K562 (cell line): ENCODE measurements around the gene MEIS1. TPM values are rescaled to one million over a fixed set of nuclear protein-coding genes. Genes with fewer than 3 reads are reported as not detected.

Experiments
- ATAC-seq: fragments of 200-7000 bp; cut with Tn5 transposase; 3 replicates; pipeline ENCODE4 v1.9.1; 2020; ENCODE audit warnings: moderate library complexity
- BruUV-seq: library from RNA; stranded (reverse); fragments of 400-500 nt; replicated peaks from 2 replicates; lab custom pipeline; 2021; lab: Mats Ljungman, UMichigan
- CTCF ChIA-PET: fragments of 300-600 bp; formaldehyde crosslinking; extraction: SDS; loops from one replicate; lab custom pipeline; 2021; ENCODE audit warnings: low intra/inter-chr PET ratio; lab: Yijun Ruan, JAX
- POLR2A ChIA-PET: fragments of 300-600, 350-650 bp; sonication (Branson Sonifier 250); formaldehyde crosslinking; extraction: SDS; loops from one replicate; lab custom pipeline; 2021; ENCODE audit warnings: antibody characterized with exemption, inconsistent platforms; lab: Yijun Ruan, JAX
- DNase-seq, 4 experiments: peaks; one replicate each; pipeline versions ENCODE4 v3.0.0 to v3.0.0-alpha.2; 2011 to 2018; ENCODE audit warnings: low spot score in 3 of 4, mixed read lengths in 3 of 4; ENCODE audit errors: extremely low read depth in 1 of 4
- FAIRE-seq: peaks from 2 replicates; lab custom pipeline; 2011; peaks lifted over from hg19 to GRCh38; lab: Jason Lieb, UNC
- H2AFZ ChIP-seq: 2 replicates; pipeline ENCODE4 v1.6.0; 2011; ENCODE audit warnings: low read depth, low read length, control low read depth, inconsistent platforms
- H3K27ac ChIP-seq: fragments of 200-600 bp; 3 replicates; pipeline ENCODE4 v1.8.0; 2011; ENCODE audit warnings: low read depth, mild to moderate bottlenecking, control low read depth, inconsistent platforms, low read length, moderate library complexity, mixed read lengths; ENCODE audit errors: extremely low read depth
- H3K27me3 ChIP-seq, 2 experiments: fragments of 300-600 bp in 1 of 2; 2 replicates in 1 of 2; 3 replicates in 1 of 2; pipeline versions ENCODE4 v1.6.0 to v1.8.0; 2011; ENCODE audit warnings: inconsistent platforms in 2 of 2, low read length in 2 of 2, mild to moderate bottlenecking in 1 of 2, mixed read lengths in 1 of 2, moderate library complexity in 1 of 2; ENCODE audit not compliant: control insufficient read depth in 2 of 2, insufficient read depth in 2 of 2
- H3K36me3 ChIP-seq: fragments of 300-600 bp; 3 replicates; pipeline ENCODE4 v1.8.0; 2011; ENCODE audit warnings: mild to moderate bottlenecking, low read length, inconsistent platforms; ENCODE audit not compliant: control insufficient read depth, insufficient read depth
- H3K4me1 ChIP-seq, 2 experiments: fragments of 200-600 bp in 1 of 2; replicated peaks in 1 of 2; 2 replicates in 1 of 2; 3 replicates in 1 of 2; pipeline versions ENCODE4 v1.5.1 to v1.8.0; 2011; ENCODE audit warnings: inconsistent platforms in 2 of 2, low read length in 2 of 2, mild to moderate bottlenecking in 1 of 2, mixed read lengths in 1 of 2, moderate library complexity in 1 of 2; ENCODE audit not compliant: control insufficient read depth in 2 of 2, insufficient read depth in 2 of 2
- H3K4me2 ChIP-seq: 2 replicates; pipeline ENCODE4 v1.6.1; 2011; ENCODE audit warnings: low read length, control low read depth, inconsistent platforms, mixed read lengths; ENCODE audit not compliant: insufficient read depth
- H3K4me3 ChIP-seq: fragments of 200-600 bp; sonication (generic), shearing (Covaris generic); 2 replicates; pipeline ENCODE4 v1.5.1; 2016; ENCODE audit warnings: control low read depth, inconsistent platforms
- H3K79me2 ChIP-seq: fragments of 200-600 bp; 3 replicates; pipeline ENCODE4 v1.8.0; 2011; ENCODE audit warnings: low read length, inconsistent platforms; ENCODE audit not compliant: control insufficient read depth, insufficient read depth
- H3K9ac ChIP-seq, 2 experiments: 2 replicates each; pipeline versions ENCODE4 v1.6.0 to v1.6.1; 2011; ENCODE audit warnings: low read depth in 2 of 2, low read length in 2 of 2, control low read depth in 1 of 2, inconsistent platforms in 1 of 2, mild to moderate bottlenecking in 1 of 2, mixed read lengths in 1 of 2; ENCODE audit not compliant: insufficient read depth in 1 of 2
- H3K9me1 ChIP-seq: one replicate; pipeline ENCODE4 v1.6.0; 2011; ENCODE audit warnings: inconsistent platforms, mild to moderate bottlenecking, low read length, moderate library complexity; ENCODE audit not compliant: control insufficient read depth, insufficient read depth
- H3K9me3 ChIP-seq: replicated peaks from 2 replicates; pipeline ENCODE4 v1.5.1; 2011; ENCODE audit warnings: low read depth, low read length, inconsistent platforms; ENCODE audit not compliant: control insufficient read depth, insufficient read depth
- H4K20me1 ChIP-seq: replicated peaks from 2 replicates; pipeline ENCODE4 v1.6.1; 2011; ENCODE audit warnings: low read length, inconsistent platforms, mixed read lengths; ENCODE audit not compliant: control insufficient read depth, insufficient read depth
- BRF1 ChIP-seq: IDR thresholded peaks from 3 replicates; pipeline ENCODE4 v1.6.1; 2011; ENCODE audit warnings: borderline replicate concordance, mild to moderate bottlenecking; ENCODE audit not compliant: insufficient read length; ENCODE audit errors: extremely low read depth
- CBFB ChIP-seq: sonication (generic); formaldehyde crosslinking; IDR thresholded peaks from 2 replicates; pipeline ENCODE4 v1.4.0; 2020; ENCODE audit warnings: mild to moderate bottlenecking, missing genetic modification reagents
- CLOCK ChIP-seq: fragments of 250-450 bp; sonication (Bioruptor Pico); IDR thresholded peaks from 2 replicates; pipeline ENCODE4 v1.4.0; 2020; ENCODE audit warnings: mild to moderate bottlenecking, moderate library complexity, borderline replicate concordance
- ELK1 ChIP-seq: sonication (generic); formaldehyde crosslinking; IDR thresholded peaks from 2 replicates; pipeline ENCODE4 v1.8.1; 2022; ENCODE audit warnings: missing genetic modification reagents
- FOSL1 ChIP-seq: fragments of 200-800 bp; sonication (Bioruptor generic); conservative IDR thresholded peaks from 2 replicates; pipeline ENCODE4 v1.6.1; 2016; ENCODE audit warnings: missing genetic modification characterization, missing compliant biosample characterization
- FOXJ3 ChIP-seq: sonication (generic); formaldehyde crosslinking; IDR thresholded peaks from 2 replicates; pipeline ENCODE4 v1.4.0; 2020; ENCODE audit warnings: mild to moderate bottlenecking, missing genetic modification reagents
- HDAC8 ChIP-seq: fragments of 450-650 bp; IDR thresholded peaks from 2 replicates; pipeline ENCODE4 v1.6.1; 2016; ENCODE audit warnings: mild to moderate bottlenecking, missing genetic modification characterization, moderate library complexity, missing compliant biosample characterization
- HMGN3 ChIP-seq: IDR thresholded peaks from 2 replicates; pipeline ENCODE4 v1.6.1; 2011; ENCODE audit warnings: borderline replicate concordance, low read depth, mild to moderate bottlenecking, mixed read lengths, low read length; ENCODE audit not compliant: insufficient read length; ENCODE audit errors: extremely low read depth
- POLR2A ChIP-seq: fragments of 450-650 bp; conservative IDR thresholded peaks from 2 replicates; pipeline ENCODE4 v1.6.1; 2016
- SOX6 ChIP-seq: fragments of 450-650 bp; IDR thresholded peaks from 2 replicates; pipeline ENCODE4 v1.6.1; 2014; ENCODE audit warnings: mild to moderate bottlenecking
- TFE3 ChIP-seq: fragments of 450-650 bp; formaldehyde crosslinking; IDR thresholded peaks from 2 replicates; pipeline ENCODE4 v1.4.0; 2020; ENCODE audit warnings: mild to moderate bottlenecking, mixed read lengths
- ZBTB49 ChIP-seq: sonication (generic); formaldehyde crosslinking; IDR thresholded peaks from 2 replicates; pipeline ENCODE4 v1.8.0; 2022; ENCODE audit warnings: missing genetic modification reagents, mild to moderate bottlenecking, borderline replicate concordance
- ZNF639 ChIP-seq, 2 experiments: fragments of 200-800 bp in 1 of 2; sonication (Bioruptor generic) in 1 of 2; sonication (generic) in 1 of 2; formaldehyde crosslinking in 1 of 2; IDR thresholded peaks in 1 of 2; conservative IDR thresholded peaks in 1 of 2; 2 replicates each; pipeline versions ENCODE4 v1.5.0 to v1.6.1; 2016 to 2020; ENCODE audit warnings: missing compliant biosample characterization in 1 of 2, missing genetic modification characterization in 1 of 2, missing genetic modification reagents in 1 of 2
- WGBS: fragments of 100-300 bp; shearing (Covaris generic); methylation state at CpG from one replicate; pipeline ENCODE4 v1.1.6; 2016; ENCODE audit warnings: low coverage, mixed read lengths; ENCODE audit not compliant: insufficient coverage; ENCODE audit errors: missing lambda C conversion rate; 5-methylcytosine and 5-hydroxymethylcytosine counted together
- in situ Hi-C: fragments of 300-500 bp; cut with MboI; formaldehyde crosslinking; loops from 4 replicates; pipeline ENCODE4 v1.15.0; 2018; ENCODE audit warnings: inconsistent platforms, mixed read lengths
- intact Hi-C: fragments of 100-400 bp; cut with micrococcal nuclease; formaldehyde crosslinking; loops from 2 replicates; pipeline ENCODE4 v1.14.2; 2022
- polyA plus RNA-seq, 8 experiments: library from polyadenylated mRNA; depleted of rRNA in 4 of 8; stranded (reverse) in 5 of 8; unstranded in 3 of 8; fragments of >200 nt; fragmentation: Nextera tagmentation in 2 of 8; fragmentation: Illumina TruSeq in 1 of 8; extraction: Ambion mirVana in 2 of 8; extraction: Trizol in 1 of 8; gene quantifications; 2 replicates each; pipeline versions ENCODE4 v1.2.1 to v1.2.3, GENCODE V29; 2011 to 2014; ENCODE audit warnings: inconsistent platforms in 1 of 8, missing spikeins in 1 of 8
- total RNA-seq, 7 experiments: library from RNA; depleted of rRNA in 6 of 7; stranded (reverse); fragments of >200 nt in 6 of 7; fragmentation: Illumina TruSeq in 2 of 7; extraction: Trizol in 2 of 7; gene quantifications; 2 replicates each; pipeline versions ENCODE4 v1.2.1 to v1.2.3, GENCODE V29; 2011 to 2021; ENCODE audit warnings: low replicate concordance in 1 of 7

MEIS1 gene
- total and polyA plus RNA-seq, 9 of the 15 experiments (the other 6 are each of a cell fraction or from before 2014, with no cell fraction given), result 2.3 to 9.0 (median 5.9) TPM

- no peak for FAIRE-seq
- H3K9me3 ChIP-seq, result no peaks in the 10 kb centered on the region
- no peaks in the 10 kb centered on the region for H3K27me3 ChIP-seq
- no peak overlapping the region for H3K9ac ChIP-seq
- ChIA-PET POLR2A (no interaction called here), CTCF (no interaction called here)
- H3K4me2 ChIP-seq, result no peak overlapping the region
- no peak for ATAC-seq
- H3K4me1 ChIP-seq, result peaks cover 0 to 3% of the 10 kb centered on the region in 2 experiments; a peak in 1 of 5 replicates
- in situ Hi-C loops, result no loop called here
- no peaks in the 10 kb centered on the region for H3K79me2 ChIP-seq
- H3K36me3 ChIP-seq, result no peaks in the 10 kb centered on the region
- no peak for DNase-seq
- H3K27ac ChIP-seq, result no peak overlapping the region
- no peaks in the 10 kb centered on the region for H3K9me1 ChIP-seq
- WGBS, result 63% methylated on average over 2 of the region's 2 CpGs
- no peaks in the 10 kb centered on the region for H4K20me1 ChIP-seq
- H2AFZ ChIP-seq, result no peak overlapping the region
- no TSS peak for BruUV-seq
- no peak overlapping the region for H3K4me3 ChIP-seq
- intact Hi-C loops, result no loop called here
- TF ChIP-seq CBFB (CRISPR knock-in tag) (no peak), ZNF639 (CRISPR knock-in tag; conservative IDR thresholded peaks at IDR 0.05 in 1 of 2, IDR thresholded peaks at IDR 0.05 in 1 of 2) (no peak), ZBTB49 (CRISPR knock-in tag) (no peak), POLR2A (no peak), BRF1 (no peak), SOX6 (no peak), FOSL1 (tag) (no peak), CLOCK (no peak), HMGN3 (no peak), ELK1 (no peak), TFE3 (no peak), HDAC8 (no peak), FOXJ3 (CRISPR knock-in tag) (no peak)
These were observed 125.8 kb downstream of the MEIS1 start for GRCh38 chr2:66560683-66561082.
